ENCODE results near the gene COL4A2. TPM values are rescaled to one million over a fixed set of nuclear protein-coding genes. Genes with fewer than 3 reads are reported as not detected.

The COL4A2 gene
- total RNA-seq, 1 experiment from 2014 or later: 1.6 TPM

GRCh38 chr13:110458594-110459365 lies 151.7 kb downstream of the COL4A2 start:
- Histone ChIP-seq H3K4me2 (ENCODE audit: low read length) (no peak overlapping the region), H3K4me3 (replicated peaks in 1 of 2; ENCODE audit: low read depth in 1 of 2, low read length in 2 of 2) (no peak overlapping the region), H3K9me3 (ENCODE audit: control insufficient read depth in 1 of 2, insufficient read depth in 1 of 2, low read depth in 1 of 2, low read length in 2 of 2) (no peaks in the 10 kb centered on the region), H3K79me2 (ENCODE audit: insufficient read depth, low read length) (no peaks in the 10 kb centered on the region), H3K36me3 (ENCODE audit: control insufficient read depth in 1 of 2, insufficient read depth in 2 of 2, low read length in 2 of 2) (no peaks in the 10 kb centered on the region), H2AFZ (ENCODE audit: low read depth, low read length, poor library complexity, severe bottlenecking) (no peak overlapping the region), H4K20me1 (ENCODE audit: insufficient read depth) (no peaks in the 10 kb centered on the region), H3K4me1 (ENCODE audit: control insufficient read depth in 1 of 2, insufficient read depth in 2 of 2, low read length in 2 of 2) (peaks cover 0 to 11% of the 10 kb centered on the region in 2 experiments; a peak in 3 of 4 replicates), H3K27me3 (ENCODE audit: insufficient read depth, low read length) (no peaks in the 10 kb centered on the region), H3K9ac (ENCODE audit: low read length) (no peak overlapping the region), H3K27ac (ENCODE audit: low read depth, low read length) (no peak overlapping the region), H3K9me2 (ENCODE audit: insufficient read depth) (no peaks in the 10 kb centered on the region)
- no peak for ATAC-seq
- no peak for TF ChIP-seq RAD21 (IDR thresholded peaks at IDR 0.05; ENCODE audit: low read depth)
- TF ChIP-seq ZBTB33 (IDR thresholded peaks at IDR 0.05; ENCODE audit: extremely low read depth, insufficient replicate concordance, low read length): no peak
- TF ChIP-seq SIN3A (IDR thresholded peaks at IDR 0.05; ENCODE audit: low read depth): no peak
- no peak for TF ChIP-seq EGR1 (IDR thresholded peaks at IDR 0.05; ENCODE audit: low read depth)
- TF ChIP-seq REST (IDR thresholded peaks at IDR 0.05; ENCODE audit: low read depth): no peak
- POLR2A ChIA-PET: no interaction called here
- DNase-seq (ENCODE audit: low read depth, low spot score): no peak
- CTCF ChIA-PET: no interaction called here
- RAD21 ChIA-PET (ENCODE audit: low non-redundant PET in 1 of 2, low total read pairs in 2 of 2, uncharacterized antibody in 2 of 2, unreplicated experiment in 2 of 2): no interaction called here
- intact Hi-C loops (cut with micrococcal nuclease): loop anchor here (10.0 kb wide), 2 partner anchors 106 to 136 kb away; partner anchors contain the start of gene RAB20
- BruUV-seq (replicated peaks): no TSS peak
